Neural crest cell (in vitro differentiated cells): ENCODE measurements around the gene DIDO1. TPM values are rescaled to one million over a fixed set of nuclear protein-coding genes. Genes with fewer than 3 reads are reported as not detected.
"Not testable (repeated sequence)": the region's sequence is repeated elsewhere in the genome, so short reads cannot be mapped to it uniquely, and the experiment has no call there.

ENCODE experiments used
- DNase-seq: peaks from one replicate; pipeline ENCODE4 v3.0.0; 2021; ENCODE audit warnings: low read depth, mixed read lengths, low spot score
- H3K27ac Mint-ChIP-seq: one replicate; pipeline ENCODE4 v1.8.0; 2021; ENCODE audit warnings: mild to moderate bottlenecking, mixed read lengths; ENCODE audit not compliant: unreplicated experiment
- H3K27me3 Mint-ChIP-seq: 2 replicates; pipeline ENCODE4 v1.8.0; 2021; ENCODE audit warnings: low read depth, mild to moderate bottlenecking, mixed read lengths
- H3K36me3 Mint-ChIP-seq: 2 replicates; pipeline ENCODE4 v1.8.0; 2021; ENCODE audit warnings: low read depth, mild to moderate bottlenecking, mixed read lengths
- H3K4me1 Mint-ChIP-seq: 2 replicates; pipeline ENCODE4 v1.8.0; 2021; ENCODE audit warnings: mixed read lengths
- H3K4me3 Mint-ChIP-seq: one replicate; pipeline ENCODE4 v1.8.0; 2021; ENCODE audit warnings: mild to moderate bottlenecking, mixed read lengths
- H3K9me3 Mint-ChIP-seq: 2 replicates; pipeline ENCODE4 v1.8.0; 2021; ENCODE audit warnings: mixed read lengths
- CTCF ChIP-seq: fragments of 200-600 bp; sonication (generic); conservative IDR thresholded peaks from 2 replicates; pipeline ENCODE4 v1.5.0; 2021; ENCODE audit warnings: antibody characterized with exemption, mild to moderate bottlenecking
- total RNA-seq: library from RNA; stranded (reverse); gene quantifications from 2 replicates; pipeline ENCODE4 v1.2.1, GENCODE V29; 2021

DIDO1 gene
- total RNA-seq, 1 donor from 2014 or later: 72.0 TPM

- no peak for DNase-seq
- H3K4me1 Mint-ChIP-seq: peaks cover 61% of the 10 kb centered on the region
- no peak for TF ChIP-seq CTCF
- H3K27me3 Mint-ChIP-seq: no peaks in the 10 kb centered on the region
- H3K9me3 Mint-ChIP-seq: no peaks in the 10 kb centered on the region
- H3K4me3 Mint-ChIP-seq: peak overlapping the region; percentile 92
- peak overlapping the region; percentile 64 for H3K27ac Mint-ChIP-seq
- no peaks in the 10 kb centered on the region for H3K36me3 Mint-ChIP-seq
Measured at GRCh38 chr20:62925076-62925419, 1.3 kb downstream of the DIDO1 start.

- H3K27me3 Mint-ChIP-seq: no peaks in the 10 kb centered on the region
- H3K4me3 Mint-ChIP-seq: peak overlapping the region; percentile 92
- peaks cover 61% of the 10 kb centered on the region for H3K4me1 Mint-ChIP-seq
- H3K27ac Mint-ChIP-seq: no peak overlapping the region
- H3K9me3 Mint-ChIP-seq: no peaks in the 10 kb centered on the region
- no peak for DNase-seq
- H3K36me3 Mint-ChIP-seq: no peaks in the 10 kb centered on the region
- no peak for TF ChIP-seq CTCF
Measured at GRCh38 chr20:62924442-62925075, 1.7 kb downstream of the DIDO1 start.

GRCh38 chr20:62923669-62924441 is 2.5 kb downstream of the DIDO1 start:
- no peak for TF ChIP-seq CTCF
- H3K4me1 Mint-ChIP-seq: peaks cover 64% of the 10 kb centered on the region
- no peaks in the 10 kb centered on the region for H3K9me3 Mint-ChIP-seq
- DNase-seq: no peak
- H3K27ac Mint-ChIP-seq: no peak overlapping the region
- no peaks in the 10 kb centered on the region for H3K36me3 Mint-ChIP-seq
- H3K4me3 Mint-ChIP-seq: peak overlapping the region; percentile 92
- H3K27me3 Mint-ChIP-seq: no peaks in the 10 kb centered on the region

- not testable (repeated sequence) for H3K9me3 Mint-ChIP-seq
Measured at GRCh38 chr20:62923059-62923668, 3.1 kb downstream of the DIDO1 start.

GRCh38 chr20:62922451-62922921 is 3.8 kb downstream of the DIDO1 start:
- Mint-ChIP-seq H3K4me3 (peak overlapping the region; percentile 23), H3K27ac (no peak overlapping the region), H3K36me3 (no peaks in the 10 kb centered on the region), H3K27me3 (no peaks in the 10 kb centered on the region), H3K4me1 (peaks cover 68% of the 10 kb centered on the region), H3K9me3 (no peaks in the 10 kb centered on the region)
- no peak for DNase-seq
- no peak for TF ChIP-seq CTCF

More at GRCh38 chr20:62923059-62923668, 3.1 kb downstream of the DIDO1 start:
- not testable (repeated sequence) for DNase-seq, H3K27me3 Mint-ChIP-seq, H3K36me3 Mint-ChIP-seq, H3K27ac Mint-ChIP-seq
- Mint-ChIP-seq H3K4me3 (peak overlapping the region; percentile 23), H3K4me1 (peaks cover 66% of the 10 kb centered on the region)
